Stimulated activated naive CD8-positive, alpha-beta T cell treated with anti-CD3 and anti-CD28 coated beads, Interleukin-15, amount 100 ng/mL, for 72 hours (primary cell): ENCODE results near the gene TGFBR3.
"Not testable (repeated sequence)": the region's sequence is repeated elsewhere in the genome, so short reads cannot be mapped to it uniquely, and the experiment has no call there.

Source experiments
- ATAC-seq: fragments of 150-1000 bp; cut with Tn5 transposase; 2 replicates; pipeline ENCODE4 v1.10.0; 2021; ENCODE audit warnings: mild to moderate bottlenecking, moderate library complexity
- DNase-seq, 2 donors: peaks; one replicate each; pipeline ENCODE4 v3.0.0; 2021 to 2022
- H3K27ac Mint-ChIP-seq, 2 donors: one replicate each; pipeline ENCODE4 v1.8.0; 2022; ENCODE audit warnings: mild to moderate bottlenecking in 2 of 2, mixed read lengths in 2 of 2, moderate library complexity in 2 of 2
- H3K27me3 Mint-ChIP-seq: one replicate; pipeline ENCODE4 v1.8.0; 2022; ENCODE audit warnings: mixed read lengths
- H3K4me1 Mint-ChIP-seq: one replicate; pipeline ENCODE4 v1.8.0; 2022; ENCODE audit warnings: mild to moderate bottlenecking, mixed read lengths
- H3K4me3 Mint-ChIP-seq, 2 donors: one replicate each; pipeline ENCODE4 v1.8.0; 2022; ENCODE audit warnings: mild to moderate bottlenecking in 2 of 2, mixed read lengths in 2 of 2, moderate library complexity in 1 of 2
- H3K9me3 Mint-ChIP-seq, 2 donors: one replicate each; pipeline ENCODE4 v1.8.0; 2022; ENCODE audit warnings: mixed read lengths in 2 of 2

The TGFBR3 gene

DNA sequence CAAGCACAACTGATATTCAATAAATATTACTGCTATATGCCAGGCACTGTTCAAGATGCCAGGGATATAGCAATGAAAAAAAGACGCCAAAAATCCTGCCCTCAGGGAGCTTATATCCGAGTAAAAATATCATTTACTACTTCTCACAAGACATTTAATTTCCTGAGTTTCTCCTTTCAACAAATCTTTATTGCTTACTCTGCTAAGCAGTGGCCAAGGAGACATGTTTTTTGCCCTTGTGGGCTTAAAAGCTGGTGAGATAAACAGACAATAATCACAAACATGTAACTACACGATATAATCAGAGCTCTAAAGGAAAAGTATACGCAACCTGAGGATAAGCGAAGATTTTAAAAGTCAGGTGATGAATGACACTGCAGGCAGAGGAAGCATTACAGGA, 19.5 kb downstream of the TGFBR3 start:
- H3K27me3 Mint-ChIP-seq: no peaks in the 10 kb centered on the region
- no peak overlapping the region for H3K4me3 Mint-ChIP-seq
- H3K9me3 Mint-ChIP-seq: no peaks in the 10 kb centered on the region
- H3K27ac Mint-ChIP-seq: no peak overlapping the region
- ATAC-seq: no peak
- H3K4me1 Mint-ChIP-seq: peaks cover 14% of the 10 kb centered on the region
- no peak for DNase-seq

DNA sequence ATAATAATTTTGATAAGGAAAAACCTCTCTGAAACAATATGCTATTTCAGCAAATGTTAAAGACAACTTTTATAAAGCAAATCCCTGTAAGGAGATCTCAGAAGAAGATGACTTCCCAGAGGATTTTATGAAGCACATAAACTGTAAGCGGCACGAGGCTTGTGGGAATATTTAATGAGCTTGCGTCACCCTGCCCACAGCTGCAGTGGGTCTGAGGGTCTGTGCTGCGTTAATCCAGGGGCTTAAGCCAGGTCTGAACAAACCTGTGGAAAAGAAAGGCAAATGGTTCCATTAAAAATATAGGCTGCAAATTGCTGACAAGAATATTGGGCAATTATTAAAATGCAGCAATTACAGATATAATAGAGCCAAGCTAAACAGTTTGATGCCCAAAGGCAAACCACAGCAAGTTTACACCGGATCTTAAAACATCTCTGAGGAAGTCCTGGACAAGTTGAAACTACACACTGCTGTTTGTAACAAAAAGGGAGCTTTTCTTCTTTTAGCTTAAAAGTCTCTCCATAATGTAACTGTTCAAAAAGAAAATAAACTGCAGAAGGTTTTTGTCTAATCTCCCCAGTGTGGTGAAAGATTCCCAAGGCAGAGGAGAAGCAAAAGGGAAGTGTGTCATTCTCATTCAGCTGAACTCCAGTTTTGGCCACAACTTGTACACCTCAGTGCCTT, 21.8 kb downstream of the TGFBR3 start:
- no peak overlapping the region for H3K4me3 Mint-ChIP-seq
- no peak for DNase-seq

GRCh38 chr1:91863498-91863897, 22.5 kb downstream of the TGFBR3 start:
- no peaks in the 10 kb centered on the region for H3K27me3 Mint-ChIP-seq
- no peak overlapping the region for H3K4me3 Mint-ChIP-seq
- ATAC-seq (no peak), DNase-seq (no peak)
- H3K9me3 Mint-ChIP-seq: no peaks in the 10 kb centered on the region
- H3K4me1 Mint-ChIP-seq: no peaks in the 10 kb centered on the region
- no peak overlapping the region for H3K27ac Mint-ChIP-seq

More for the DNA sequence above, 21.8 kb downstream of the TGFBR3 start:
- Mint-ChIP-seq H3K4me1 (no peaks in the 10 kb centered on the region), H3K9me3 (no peaks in the 10 kb centered on the region), H3K27me3 (no peaks in the 10 kb centered on the region), H3K27ac (no peak overlapping the region)
- no peak for ATAC-seq

DNA sequence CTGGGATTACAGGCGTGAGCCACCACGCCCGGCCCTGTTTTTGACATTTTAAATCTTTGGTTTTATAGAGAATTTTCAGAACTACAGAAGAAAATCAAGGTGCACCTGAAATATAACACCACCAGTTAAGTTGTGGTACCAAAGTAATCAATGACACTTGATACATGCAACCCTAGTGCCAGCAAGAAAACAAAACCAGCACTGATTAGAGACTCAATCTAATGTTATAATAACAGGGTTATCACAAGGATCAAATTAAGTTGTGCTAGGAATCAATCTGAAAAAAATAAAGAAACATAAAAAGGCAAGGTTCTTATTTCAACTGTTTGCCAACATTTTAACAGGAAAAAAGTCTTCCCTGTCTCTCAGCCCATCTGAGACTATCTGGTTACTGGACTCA, 23.8 kb downstream of the TGFBR3 start:
- no peak for ATAC-seq
- no peak overlapping the region for H3K4me3 Mint-ChIP-seq
- H3K27ac Mint-ChIP-seq: no peak overlapping the region
- DNase-seq: no peak
- H3K4me1 Mint-ChIP-seq: no peaks in the 10 kb centered on the region
- no peaks in the 10 kb centered on the region for H3K27me3 Mint-ChIP-seq
- H3K9me3 Mint-ChIP-seq: no peaks in the 10 kb centered on the region

GRCh38 chr1:91857557-91858239, 28.3 kb downstream of the TGFBR3 start:
- H3K4me1 Mint-ChIP-seq: no peaks in the 10 kb centered on the region
- no peaks in the 10 kb centered on the region for H3K27me3 Mint-ChIP-seq
- H3K27ac Mint-ChIP-seq: no peak overlapping the region

GRCh38 chr1:91856996-91857395, 29.0 kb downstream of the TGFBR3 start:
- H3K9me3 Mint-ChIP-seq: no peaks in the 10 kb centered on the region
- no peaks in the 10 kb centered on the region for H3K27me3 Mint-ChIP-seq
- no peak overlapping the region for H3K27ac Mint-ChIP-seq
- no peak overlapping the region for H3K4me3 Mint-ChIP-seq
- ATAC-seq (no peak), DNase-seq (no peak)
- no peaks in the 10 kb centered on the region for H3K4me1 Mint-ChIP-seq

More at GRCh38 chr1:91857557-91858239, 28.3 kb downstream of the TGFBR3 start:
- ATAC-seq (no peak), DNase-seq (no peak)
- Mint-ChIP-seq H3K4me3 (no peak overlapping the region), H3K9me3 (no peaks in the 10 kb centered on the region)

DNA sequence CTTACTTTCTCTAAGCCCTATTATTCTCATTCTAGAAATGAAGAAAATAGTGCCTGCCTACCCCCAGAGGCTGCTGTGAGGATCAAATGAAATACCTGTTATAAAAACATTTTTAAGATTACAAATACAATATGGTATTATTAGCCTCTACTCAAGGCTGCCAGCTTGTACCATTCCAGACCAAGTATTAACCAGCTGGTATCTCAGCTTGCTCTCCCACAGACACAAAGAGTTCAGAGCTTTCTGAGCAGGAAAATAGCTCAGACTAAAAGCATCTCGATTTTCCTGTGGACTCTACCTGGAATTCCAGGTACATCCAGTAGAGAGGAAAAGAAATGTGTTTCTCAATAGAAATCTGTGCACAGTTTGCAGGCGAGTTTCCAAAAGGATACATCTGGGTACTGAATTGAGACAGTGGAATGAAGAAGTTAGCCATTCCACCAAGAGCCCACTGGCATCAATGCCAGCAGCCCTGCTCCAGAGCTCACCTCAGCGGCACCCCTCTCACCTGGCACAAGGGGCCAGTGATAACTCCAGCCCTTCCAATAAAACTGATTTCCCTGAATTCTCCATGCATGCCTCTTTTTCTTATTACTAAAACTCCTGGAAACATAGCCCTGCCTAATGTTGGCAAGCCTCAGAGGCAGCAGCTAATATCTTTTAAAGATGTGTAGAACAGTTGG, 31.0 kb downstream of the TGFBR3 start:
- Mint-ChIP-seq H3K27me3 (no peaks in the 10 kb centered on the region), H3K4me3 (no peak overlapping the region), H3K4me1 (no peaks in the 10 kb centered on the region), H3K27ac (no peak overlapping the region), H3K9me3 (no peaks in the 10 kb centered on the region)
- DNase-seq (no peak), ATAC-seq (no peak)

- no peak overlapping the region for H3K4me3 Mint-ChIP-seq
- DNase-seq (no peak), ATAC-seq (no peak)
- no peaks in the 10 kb centered on the region for H3K27me3 Mint-ChIP-seq
- H3K9me3 Mint-ChIP-seq: no peaks in the 10 kb centered on the region
- no peaks in the 10 kb centered on the region for H3K4me1 Mint-ChIP-seq
- H3K27ac Mint-ChIP-seq: no peak overlapping the region
These were observed 32.6 kb downstream of the TGFBR3 start for GRCh38 chr1:91853397-91853796.

DNA sequence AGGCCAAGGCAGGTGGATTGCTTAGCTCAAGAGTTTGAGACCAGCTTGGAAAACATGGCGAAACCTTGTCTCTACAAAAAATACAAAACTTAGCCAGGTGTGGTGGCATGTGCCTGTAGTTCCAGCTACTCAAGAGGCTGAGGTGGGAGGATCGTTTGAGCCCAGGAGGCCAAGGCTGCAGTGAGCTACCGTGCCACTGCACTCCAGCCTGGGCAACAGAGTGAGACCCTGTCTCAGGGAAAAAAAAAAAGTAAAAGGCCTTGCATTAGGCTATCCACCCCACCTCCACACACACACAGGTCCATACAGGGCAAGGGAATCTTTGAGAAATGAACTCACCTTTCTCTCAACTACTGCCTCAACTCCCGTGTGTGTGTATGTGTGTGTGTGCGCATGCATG, 33.9 kb downstream of the TGFBR3 start:
- not testable (repeated sequence) for ATAC-seq, H3K4me1 Mint-ChIP-seq

GRCh38 chr1:91851130-91852010, 34.6 kb downstream of the TGFBR3 start:
- Mint-ChIP-seq H3K9me3 (no peaks in the 10 kb centered on the region), H3K27ac (no peak overlapping the region), H3K4me3 (no peak overlapping the region), H3K4me1 (no peaks in the 10 kb centered on the region), H3K27me3 (no peaks in the 10 kb centered on the region)
- DNase-seq (no peak), ATAC-seq (no peak)

More for the DNA sequence above, 33.9 kb downstream of the TGFBR3 start:
- H3K9me3 Mint-ChIP-seq, H3K4me3 Mint-ChIP-seq, H3K27me3 Mint-ChIP-seq, DNase-seq, H3K27ac Mint-ChIP-seq: not testable (repeated sequence)

DNA sequence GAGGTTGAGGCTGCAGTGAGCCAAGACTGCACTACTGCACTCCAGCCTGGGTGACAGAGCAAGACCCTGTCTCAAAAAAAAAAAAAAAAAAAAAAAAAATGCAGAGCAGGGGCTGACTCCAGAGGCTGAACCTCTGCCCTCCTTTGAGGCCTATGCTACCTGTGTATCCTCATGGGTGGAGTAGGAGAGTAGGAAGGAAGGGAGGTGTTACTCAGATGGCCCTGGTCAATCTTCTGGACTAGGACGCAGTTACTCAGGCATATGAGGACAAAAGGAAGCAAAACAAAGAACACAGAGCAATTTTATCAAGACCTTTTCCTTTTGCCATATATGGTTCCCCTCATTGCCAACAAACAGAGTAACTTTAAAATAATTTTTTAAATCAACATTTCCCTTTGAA, 35.2 kb downstream of the TGFBR3 start:
- no peaks in the 10 kb centered on the region for H3K4me1 Mint-ChIP-seq
- DNase-seq (no peak), ATAC-seq (no peak)
- H3K4me3 Mint-ChIP-seq: no peak overlapping the region
- H3K27ac Mint-ChIP-seq: no peak overlapping the region
- no peaks in the 10 kb centered on the region for H3K9me3 Mint-ChIP-seq
- H3K27me3 Mint-ChIP-seq: no peaks in the 10 kb centered on the region

DNA sequence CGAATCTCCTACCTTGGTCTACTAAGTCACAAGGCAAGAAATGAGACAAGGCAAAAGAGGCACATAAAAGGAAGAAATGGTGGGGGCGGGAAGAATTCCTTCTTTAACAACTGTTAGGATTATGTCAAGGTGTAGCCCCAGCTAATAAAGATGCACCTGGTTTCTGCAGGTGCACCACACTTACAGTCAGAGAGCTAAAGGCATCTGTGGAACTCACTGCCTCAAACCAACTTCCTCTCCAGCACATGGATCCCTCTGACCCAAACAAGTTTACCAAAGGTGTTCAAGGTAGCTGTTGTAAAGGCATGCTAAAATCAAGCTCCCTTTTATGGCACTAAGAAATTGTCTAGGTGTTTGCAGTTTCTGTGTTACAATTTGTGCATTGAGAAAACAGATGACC, 38.1 kb downstream of the TGFBR3 start:
- H3K4me3 Mint-ChIP-seq: no peak overlapping the region
- H3K27ac Mint-ChIP-seq: no peak overlapping the region
- no peaks in the 10 kb centered on the region for H3K27me3 Mint-ChIP-seq
- H3K4me1 Mint-ChIP-seq: no peaks in the 10 kb centered on the region
- DNase-seq (no peak), ATAC-seq (no peak)
- no peaks in the 10 kb centered on the region for H3K9me3 Mint-ChIP-seq

DNA sequence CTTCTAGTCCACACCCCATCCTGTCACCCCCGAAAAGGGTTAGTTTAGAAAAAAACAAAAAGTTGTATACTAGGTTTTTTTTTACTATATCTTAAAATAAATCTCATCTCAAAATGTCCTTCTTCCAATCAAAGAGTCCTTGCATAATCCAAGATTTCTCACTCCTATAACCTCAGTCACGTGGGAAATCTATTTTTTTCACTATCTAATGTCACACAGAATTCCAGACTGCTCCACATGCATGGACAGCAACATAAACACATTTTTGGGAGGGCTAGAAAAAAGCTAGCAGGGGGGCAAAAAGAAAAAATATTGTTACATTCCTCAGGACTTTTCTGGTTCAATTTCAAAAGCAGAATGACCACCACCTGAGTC, 39.3 kb downstream of the TGFBR3 start:
- H3K27ac Mint-ChIP-seq: no peak overlapping the region
- H3K9me3 Mint-ChIP-seq: no peaks in the 10 kb centered on the region
- no peaks in the 10 kb centered on the region for H3K27me3 Mint-ChIP-seq
- ATAC-seq: no peak
- no peak overlapping the region for H3K4me3 Mint-ChIP-seq
- H3K4me1 Mint-ChIP-seq: peaks cover 10% of the 10 kb centered on the region
- DNase-seq: no peak

- H3K4me3 Mint-ChIP-seq: no peak overlapping the region
- no peak overlapping the region for H3K27ac Mint-ChIP-seq
- no peak for DNase-seq
- no peaks in the 10 kb centered on the region for H3K9me3 Mint-ChIP-seq
- H3K27me3 Mint-ChIP-seq: no peaks in the 10 kb centered on the region
- H3K4me1 Mint-ChIP-seq: peaks cover 11% of the 10 kb centered on the region
- ATAC-seq: no peak
These were observed 39.8 kb downstream of the TGFBR3 start for GRCh38 chr1:91846007-91846638.

- no peak overlapping the region for H3K27ac Mint-ChIP-seq
- H3K9me3 Mint-ChIP-seq: no peaks in the 10 kb centered on the region
- ATAC-seq (no peak), DNase-seq (no peak)
- no peak overlapping the region for H3K4me3 Mint-ChIP-seq
- H3K4me1 Mint-ChIP-seq: peaks cover 11% of the 10 kb centered on the region
- no peaks in the 10 kb centered on the region for H3K27me3 Mint-ChIP-seq
These were observed 41.0 kb downstream of the TGFBR3 start for GRCh38 chr1:91844862-91845528.
